BE2C (cell line): Measurements from ENCODE around the gene TOLLIP.

Source experiments
- DNase-seq: peaks from one replicate; pipeline ENCODE4 v3.0.0-alpha.2; 2020
- H3K27me3 ChIP-seq: fragments of 250-450 bp; sonication (Bioruptor Pico); 2 replicates; pipeline ENCODE4 v1.5.1; 2020; ENCODE audit warnings: mild to moderate bottlenecking
- H3K36me3 ChIP-seq: fragments of 250-450 bp; sonication (Bioruptor Pico); 2 replicates; pipeline ENCODE4 v1.5.1; 2020; ENCODE audit warnings: mild to moderate bottlenecking
- H3K4me1 ChIP-seq: fragments of 250-450 bp; sonication (Bioruptor Pico); 2 replicates; pipeline ENCODE4 v1.5.1; 2020
- H3K4me3 ChIP-seq: 2 replicates; pipeline ENCODE4 v1.5.1; 2011; ENCODE audit warnings: low read depth, low read length
- H3K9me3 ChIP-seq: fragments of 250-450 bp; sonication (Bioruptor Pico); 2 replicates; pipeline ENCODE4 v1.5.1; 2020
- TF ChIP-seq, protein P1 (sequence below): IDR thresholded peaks from 2 replicates; pipeline ENCODE4 v1.5.1; 2012; ENCODE audit warnings: mild to moderate bottlenecking, low read depth, low read length

Gene TOLLIP

DNA sequence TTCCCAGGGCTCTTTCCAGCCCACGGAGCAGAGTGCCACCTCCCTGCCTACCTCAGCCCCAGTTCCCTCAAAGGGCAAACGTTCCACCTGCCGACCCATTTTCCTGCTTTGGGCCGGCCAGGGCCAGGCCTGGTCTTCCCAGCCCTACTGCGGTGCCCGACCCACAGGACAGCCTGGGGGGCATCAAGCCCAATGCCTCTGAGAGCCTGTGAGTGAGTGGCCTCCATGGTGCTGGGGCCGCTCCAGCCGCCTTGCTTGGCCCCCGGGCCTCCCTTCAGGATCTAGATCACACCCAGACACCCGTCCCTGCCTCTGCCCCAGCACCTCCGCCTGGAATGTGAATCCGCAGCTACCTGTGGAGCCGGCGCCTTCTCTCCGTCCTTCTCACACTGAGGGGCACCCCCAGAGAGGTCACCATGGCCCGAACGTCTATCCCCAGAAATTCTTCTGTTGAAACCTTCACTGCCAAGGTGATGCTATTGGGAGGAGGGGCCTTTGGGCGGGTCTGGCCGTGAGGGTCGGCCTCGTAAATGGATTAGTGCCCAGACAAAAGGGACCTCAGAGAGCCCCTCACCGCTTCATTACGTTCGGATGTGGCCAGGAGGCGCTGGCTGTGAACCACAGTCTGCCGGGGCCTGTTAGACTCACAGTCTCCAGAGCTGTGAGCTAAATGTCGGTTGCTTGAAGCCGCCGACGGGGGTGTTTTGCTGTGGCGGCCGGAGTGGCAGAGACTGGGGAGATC lies 44.1 kb upstream of the TOLLIP start:
- no peak overlapping the region for H3K4me3 ChIP-seq
- no peaks in the 10 kb centered on the region for H3K4me1 ChIP-seq
- H3K27me3 ChIP-seq = no peaks in the 10 kb centered on the region
- TF ChIP-seq, protein P1, sequence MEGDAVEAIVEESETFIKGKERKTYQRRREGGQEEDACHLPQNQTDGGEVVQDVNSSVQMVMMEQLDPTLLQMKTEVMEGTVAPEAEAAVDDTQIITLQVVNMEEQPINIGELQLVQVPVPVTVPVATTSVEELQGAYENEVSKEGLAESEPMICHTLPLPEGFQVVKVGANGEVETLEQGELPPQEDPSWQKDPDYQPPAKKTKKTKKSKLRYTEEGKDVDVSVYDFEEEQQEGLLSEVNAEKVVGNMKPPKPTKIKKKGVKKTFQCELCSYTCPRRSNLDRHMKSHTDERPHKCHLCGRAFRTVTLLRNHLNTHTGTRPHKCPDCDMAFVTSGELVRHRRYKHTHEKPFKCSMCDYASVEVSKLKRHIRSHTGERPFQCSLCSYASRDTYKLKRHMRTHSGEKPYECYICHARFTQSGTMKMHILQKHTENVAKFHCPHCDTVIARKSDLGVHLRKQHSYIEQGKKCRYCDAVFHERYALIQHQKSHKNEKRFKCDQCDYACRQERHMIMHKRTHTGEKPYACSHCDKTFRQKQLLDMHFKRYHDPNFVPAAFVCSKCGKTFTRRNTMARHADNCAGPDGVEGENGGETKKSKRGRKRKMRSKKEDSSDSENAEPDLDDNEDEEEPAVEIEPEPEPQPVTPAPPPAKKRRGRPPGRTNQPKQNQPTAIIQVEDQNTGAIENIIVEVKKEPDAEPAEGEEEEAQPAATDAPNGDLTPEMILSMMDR = no peak
- no peaks in the 10 kb centered on the region for H3K36me3 ChIP-seq
- DNase-seq = no peak
- H3K9me3 ChIP-seq = no peaks in the 10 kb centered on the region

DNA sequence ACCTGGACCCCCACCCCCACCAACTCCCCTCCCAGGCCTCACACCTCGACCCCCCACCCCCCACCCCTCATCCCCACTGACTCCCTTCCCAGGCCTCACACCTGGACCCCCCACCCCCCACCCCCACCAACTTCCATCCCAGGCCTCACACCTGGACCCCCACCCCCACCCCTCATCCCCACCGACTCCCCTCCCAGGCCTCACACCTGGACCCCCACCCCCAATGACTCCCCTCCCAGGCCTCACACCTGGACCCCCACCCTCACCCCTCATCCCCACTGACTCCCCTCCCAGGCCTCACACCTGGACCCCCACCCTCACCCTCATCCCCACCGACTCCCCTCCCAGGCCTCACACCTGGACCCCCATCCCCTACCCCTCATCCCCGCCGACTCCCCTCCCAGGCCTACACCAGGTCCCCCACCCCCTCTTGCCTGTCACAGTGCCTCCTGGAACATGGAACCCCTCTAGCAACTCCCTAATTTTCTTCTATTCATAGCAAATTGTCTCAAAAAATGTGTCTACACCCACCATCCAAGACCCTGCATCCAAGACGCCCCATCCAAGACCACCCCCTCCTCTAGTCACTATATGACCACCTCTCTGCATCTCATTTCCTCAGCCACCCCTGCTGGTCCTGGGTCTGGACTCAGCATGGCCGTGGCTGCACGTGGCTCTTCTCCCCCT lies 43.4 kb upstream of the TOLLIP start:
- H3K9me3 ChIP-seq = no peaks in the 10 kb centered on the region
- H3K27me3 ChIP-seq = no peaks in the 10 kb centered on the region
- TF ChIP-seq, protein P1 = no peak
- H3K4me1 ChIP-seq = no peaks in the 10 kb centered on the region
- no peak for DNase-seq
- no peaks in the 10 kb centered on the region for H3K36me3 ChIP-seq
- no peak overlapping the region for H3K4me3 ChIP-seq

DNA sequence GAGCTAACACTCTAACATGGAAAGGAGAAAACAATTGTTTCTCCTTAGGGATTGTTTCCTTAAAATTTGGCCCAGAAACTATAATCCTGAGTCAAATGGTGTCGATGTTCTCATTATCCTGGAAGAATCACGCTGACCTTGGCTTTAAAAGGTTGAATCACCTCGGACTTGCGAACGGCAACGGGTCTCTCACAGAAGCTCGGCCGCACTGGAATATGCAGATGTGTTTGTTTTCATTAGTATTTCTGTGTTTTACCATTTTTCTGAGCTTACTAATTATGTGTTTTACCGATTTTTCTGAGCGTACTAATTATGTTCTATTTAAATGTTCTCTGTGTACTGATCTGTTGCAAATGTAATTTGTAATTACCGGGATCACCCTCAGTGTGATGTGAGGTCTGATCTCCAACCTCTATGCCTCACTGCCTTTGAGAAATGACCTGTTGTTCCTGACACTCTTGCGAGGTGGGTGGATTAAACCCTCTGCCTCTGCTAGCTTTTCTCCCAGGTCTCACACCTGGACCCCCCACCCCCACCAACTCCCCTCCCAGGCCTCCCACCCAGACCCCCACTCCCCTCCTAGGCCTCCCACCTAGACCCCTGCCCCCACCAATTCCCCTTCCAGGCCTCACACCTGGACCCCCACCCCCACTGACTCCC lies 42.0 kb upstream of the TOLLIP start:
- Histone ChIP-seq H3K4me1 (no peaks in the 10 kb centered on the region), H3K36me3 (no peaks in the 10 kb centered on the region), H3K4me3 (no peak overlapping the region), H3K27me3 (no peaks in the 10 kb centered on the region), H3K9me3 (no peaks in the 10 kb centered on the region)
- TF ChIP-seq, protein P1 = no peak
- peak; percentile 66 for DNase-seq

DNA sequence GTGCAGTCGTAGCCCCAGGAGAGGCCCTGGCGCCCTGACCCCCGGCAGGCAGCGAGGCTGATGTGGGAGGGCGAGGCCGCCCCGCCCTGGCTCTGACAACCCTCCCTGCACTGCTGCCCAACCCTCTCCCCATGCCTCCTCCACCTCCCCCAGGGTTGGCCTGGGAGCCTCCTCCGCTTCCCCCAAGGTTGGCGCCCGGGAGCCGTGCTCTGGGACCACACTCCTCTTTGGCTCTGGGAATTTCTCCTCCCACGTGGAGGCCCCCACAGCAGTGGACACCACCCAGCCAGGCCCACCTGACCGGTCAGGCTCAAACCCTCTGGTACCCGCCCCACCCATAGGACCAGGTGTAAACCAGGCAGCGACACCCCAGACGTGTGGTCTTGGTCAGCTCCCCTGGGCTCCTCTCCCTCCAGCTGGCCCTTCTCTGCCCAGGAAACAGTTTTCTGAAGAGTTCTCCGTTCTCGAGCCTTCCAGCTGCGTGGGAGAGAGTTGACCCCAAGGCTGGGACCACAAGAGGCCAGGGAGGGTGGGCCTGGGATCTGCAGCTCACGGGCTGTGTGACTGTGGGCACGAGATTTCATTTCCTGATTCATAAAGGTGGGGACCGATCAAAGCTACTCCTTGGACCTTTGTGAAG lies 40.8 kb upstream of the TOLLIP start:
- Histone ChIP-seq H3K4me1 (no peaks in the 10 kb centered on the region), H3K36me3 (no peaks in the 10 kb centered on the region), H3K27me3 (no peaks in the 10 kb centered on the region), H3K4me3 (no peak overlapping the region), H3K9me3 (no peaks in the 10 kb centered on the region)
- TF ChIP-seq, protein P1 = no peak
- DNase-seq = no peak

DNA sequence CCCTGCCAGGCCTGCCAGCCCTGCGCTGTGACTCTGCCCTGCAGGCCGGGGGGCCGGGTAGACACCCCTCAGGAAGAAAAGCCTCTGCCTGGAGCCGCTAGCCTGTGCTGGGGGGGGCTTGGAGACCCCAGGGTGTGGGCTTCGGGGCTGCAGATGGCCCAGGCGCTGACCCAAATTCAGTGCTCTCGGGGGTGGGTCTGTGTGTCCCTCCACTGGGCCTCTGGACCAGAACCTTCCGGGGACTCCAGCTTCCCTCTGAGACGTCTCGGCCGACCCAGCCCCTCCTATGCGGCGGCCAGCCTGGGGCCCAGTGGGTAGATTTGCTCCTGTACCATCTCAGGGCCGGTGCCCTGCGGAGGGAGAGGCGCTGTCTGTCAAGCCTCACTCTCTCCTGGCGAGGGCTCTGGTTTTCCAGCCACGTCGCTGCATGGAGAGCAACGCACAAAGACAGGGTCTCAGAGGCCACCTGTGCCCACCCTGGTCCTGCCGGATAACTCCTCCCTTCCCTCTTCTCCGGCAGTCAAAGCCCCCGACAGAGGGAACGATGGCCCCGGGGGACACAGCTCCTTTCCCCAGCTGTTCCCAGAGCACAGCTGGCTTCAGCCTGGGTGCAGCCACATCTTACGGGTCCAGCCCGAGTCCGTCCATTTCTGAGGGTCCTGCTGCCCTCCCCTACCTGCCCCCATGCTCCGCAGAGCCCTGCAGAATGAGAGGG lies 40.1 kb upstream of the TOLLIP start:
- DNase-seq = no peak
- Histone ChIP-seq H3K27me3 (no peaks in the 10 kb centered on the region), H3K36me3 (no peaks in the 10 kb centered on the region), H3K9me3 (no peaks in the 10 kb centered on the region), H3K4me1 (no peaks in the 10 kb centered on the region), H3K4me3 (no peak overlapping the region)
- TF ChIP-seq, protein P1 = no peak
